Stimulated activated CD8-positive, alpha-beta memory T cell treated with anti-CD3 and anti-CD28 coated beads, Interleukin-4, amount 100 ng/mL, for 48 hours (primary cell): ENCODE measurements around the gene PNPLA5.
"Not testable (repeated sequence)": the region's sequence is repeated elsewhere in the genome, so short reads cannot be mapped to it uniquely, and the experiment has no call there.

Source experiments
- DNase-seq: peaks from one replicate; pipeline ENCODE4 v3.0.0-alpha.2; 2020

The PNPLA5 gene

GRCh38 chr22:43880541-43880991 is 11.2 kb downstream of the PNPLA5 start:
- DNase-seq, result no peak

- no peak for DNase-seq
Measured at GRCh38 chr22:43879901-43880540, 11.8 kb downstream of the PNPLA5 start.

- no peak for DNase-seq
Measured at GRCh38 chr22:43878831-43879550, 12.8 kb downstream of the PNPLA5 start.

GRCh38 chr22:43878079-43878795 is 13.6 kb downstream of the PNPLA5 start:
- no peak for DNase-seq

- DNase-seq, result no peak
Measured at GRCh38 chr22:43876866-43877509, 14.8 kb downstream of the PNPLA5 start.

- no peak for DNase-seq
Measured at GRCh38 chr22:43869799-43870198, 22.0 kb downstream of the PNPLA5 start.

- DNase-seq, result not testable (repeated sequence)
Measured at GRCh38 chr22:43869001-43869400, 22.8 kb downstream of the PNPLA5 start.

- DNase-seq, result peak; percentile 58
Measured at GRCh38 chr22:43867839-43868635, 23.8 kb downstream of the PNPLA5 start.

- no peak for DNase-seq
Measured at GRCh38 chr22:43862882-43863202, 29.0 kb downstream of the PNPLA5 start.

- no peak for DNase-seq
Measured at GRCh38 chr22:43862074-43862881, 29.5 kb downstream of the PNPLA5 start, which contains the start of gene SULT4A1. Gene SULT4A1, minus strand, starts transcription at chr22:43862513. Its CDS starts 131 bp downstream, at chr22:43862382.

GRCh38 chr22:43861529-43861928 is 30.3 kb downstream of the PNPLA5 start:
- DNase-seq, result no peak

GRCh38 chr22:43860831-43861230 is 31.0 kb downstream of the PNPLA5 start:
- no peak for DNase-seq

- DNase-seq, result no peak
Measured at GRCh38 chr22:43860126-43860525, 31.7 kb downstream of the PNPLA5 start.

GRCh38 chr22:43859621-43860020 is 32.2 kb downstream of the PNPLA5 start:
- no peak for DNase-seq

- no peak for DNase-seq
Measured at GRCh38 chr22:43859176-43859575, 32.6 kb downstream of the PNPLA5 start.

GRCh38 chr22:43858156-43858895 is 33.5 kb downstream of the PNPLA5 start:
- no peak for DNase-seq

GRCh38 chr22:43857367-43857766 is 34.4 kb downstream of the PNPLA5 start:
- no peak for DNase-seq

- DNase-seq, result no peak
Measured at GRCh38 chr22:43855431-43855830, 36.4 kb downstream of the PNPLA5 start.

- no peak for DNase-seq
Measured at GRCh38 chr22:43854786-43855271, 37.0 kb downstream of the PNPLA5 start.

GRCh38 chr22:43854121-43854785 is 37.6 kb downstream of the PNPLA5 start:
- no peak for DNase-seq
